ENCODE results near the gene RPUSD2.

The RPUSD2 gene

GRCh38 chr15:40623361-40623760 is 54.3 kb downstream of the RPUSD2 start:
- DNase-seq (ENCODE audit: low spot score) = no peak

All from germinal center (tissue), 1 donor.